ENCODE data around the gene C1GALT1C1L.

C1GALT1C1L gene

GRCh38 chr2:43631618-43632317, 44.5 kb downstream of the C1GALT1C1L start:
- H3K27ac ChIP-seq (ENCODE audit: low read length) = no peak overlapping the region
- H2AFZ ChIP-seq (ENCODE audit: low read depth, low read length) = no peak overlapping the region
- no peak overlapping the region for H3K4me2 ChIP-seq (ENCODE audit: insufficient read depth, low read length)
- no peak for DNase-seq
- no peak for TF ChIP-seq EZH2 (IDR thresholded peaks at IDR 0.05; ENCODE audit: borderline replicate concordance, low read depth, low read length, severe bottlenecking)
- no peak for TF ChIP-seq CTCF (IDR thresholded peaks at IDR 0.05; ENCODE audit: borderline replicate concordance, extremely low read depth, low read length, poor library complexity, severe bottlenecking)
- no peaks in the 10 kb centered on the region for H3K79me2 ChIP-seq (ENCODE audit: insufficient read depth, low read length)
- no peaks in the 10 kb centered on the region for H3K9me3 ChIP-seq (ENCODE audit: insufficient read depth, low read length, severe bottlenecking)
- no peaks in the 10 kb centered on the region for H4K20me1 ChIP-seq (ENCODE audit: insufficient read depth, low read length)
- no peaks in the 10 kb centered on the region for H3K4me1 ChIP-seq (ENCODE audit: insufficient read depth, low read length)
- no peak overlapping the region for H3K4me3 ChIP-seq (ENCODE audit: low read depth in 1 of 2, low read length in 2 of 2)
- ATAC-seq (ENCODE audit: insufficient read depth, low read depth) = no peak
- H3K27me3 ChIP-seq (ENCODE audit: insufficient read depth, low read length, poor library complexity) = peaks cover 4% of the 10 kb centered on the region
- H3K9ac ChIP-seq (ENCODE audit: low read depth, low read length) = no peak overlapping the region
- H3K36me3 ChIP-seq (ENCODE audit: insufficient read depth, low read length) = no peaks in the 10 kb centered on the region

All from DND-41 (cell line).